HepG2 (cell line): Measurements from ENCODE around the gene ITGB1. TPM values are rescaled to one million over a fixed set of nuclear protein-coding genes. Genes with fewer than 3 reads are reported as not detected.

Experiments
- ATAC-seq: fragments of 200-7000 bp; cut with Tn5 transposase; 3 replicates; pipeline ENCODE4 v1.9.1; 2020; ENCODE audit warnings: mild to moderate bottlenecking, moderate library complexity
- BruUV-seq: library from RNA; stranded (reverse); fragments of 400-500 nt; replicated peaks from 2 replicates; lab custom pipeline; 2021; lab: Mats Ljungman, UMichigan
- CTCF ChIA-PET: fragments of 300-600 bp; formaldehyde crosslinking; extraction: SDS; loops from one replicate; lab custom pipeline; 2021; ENCODE audit warnings: low total read pairs, inconsistent platforms, low intra/inter-chr PET ratio; lab: Yijun Ruan, JAX
- POLR2A ChIA-PET: fragments of 350-600 bp; sonication (Branson Sonifier 250); formaldehyde crosslinking; loops from one replicate; lab custom pipeline; 2020; ENCODE audit warnings: antibody characterized with exemption, inconsistent platforms; lab: Yijun Ruan, JAX
- DNase-seq: peaks from one replicate; pipeline ENCODE4 v3.0.0-alpha.2; 2015; ENCODE audit warnings: low spot score
- FAIRE-seq: peaks from 3 replicates; lab custom pipeline; 2011; peaks lifted over from hg19 to GRCh38; lab: Jason Lieb, UNC
- H2AFZ ChIP-seq: one replicate; pipeline ENCODE4 v1.6.1; 2011; ENCODE audit warnings: low read length, inconsistent platforms
- H3K27ac ChIP-seq: fragments of 300-600 bp; 3 replicates; pipeline ENCODE4 v1.8.0; 2011; ENCODE audit warnings: mixed run types, mild to moderate bottlenecking, mixed read lengths, low read length, inconsistent platforms; ENCODE audit not compliant: insufficient read depth; ENCODE audit errors: extremely low read length
- H3K27me3 ChIP-seq, 2 experiments: fragments of 200-600 bp in 1 of 2; 2 replicates in 1 of 2; 3 replicates in 1 of 2; pipeline versions ENCODE4 v1.6.0 to v1.8.0; 2011; ENCODE audit warnings: low read length in 2 of 2, mild to moderate bottlenecking in 2 of 2, moderate library complexity in 2 of 2, inconsistent platforms in 1 of 2; ENCODE audit not compliant: insufficient read depth in 2 of 2, control insufficient read depth in 1 of 2
- H3K36me3 ChIP-seq, 2 experiments: fragments of 200-600 bp in 1 of 2; replicated peaks in 1 of 2; 2 replicates in 1 of 2; 3 replicates in 1 of 2; pipeline versions ENCODE4 v1.5.1 to v1.8.0; 2011; ENCODE audit warnings: low read length in 2 of 2, inconsistent platforms in 1 of 2; ENCODE audit not compliant: insufficient read depth in 2 of 2, control insufficient read depth in 1 of 2
- H3K4me1 ChIP-seq: 2 replicates; pipeline ENCODE4 v1.5.1; 2012; ENCODE audit warnings: low read length, inconsistent platforms; ENCODE audit not compliant: insufficient read depth
- H3K4me2 ChIP-seq: 2 replicates; pipeline ENCODE4 v1.6.0; 2011; ENCODE audit warnings: low read depth, low read length, inconsistent platforms
- H3K4me3 ChIP-seq, 3 experiments: fragments of 200-600 bp in 1 of 3; sonication (generic), shearing (Covaris generic) in 1 of 3; replicated peaks in 1 of 3; 2 replicates each; pipeline ENCODE4 v1.5.1; 2011 to 2016; ENCODE audit warnings: low read length in 3 of 3, inconsistent platforms in 2 of 3, low read depth in 2 of 3, mild to moderate bottlenecking in 2 of 3, control low read depth in 1 of 3, mixed read lengths in 1 of 3; ENCODE audit not compliant: insufficient read depth in 1 of 3
- H3K79me2 ChIP-seq: one replicate; pipeline ENCODE4 v1.6.1; 2011; ENCODE audit warnings: low read length, inconsistent platforms; ENCODE audit not compliant: insufficient read depth
- H3K9ac ChIP-seq: 2 replicates; pipeline ENCODE4 v1.6.0; 2011; ENCODE audit warnings: mild to moderate bottlenecking, low read depth, low read length, inconsistent platforms; ENCODE audit not compliant: insufficient read depth
- H3K9me3 ChIP-seq: 2 replicates; pipeline ENCODE4 v1.5.1; 2012; ENCODE audit warnings: mild to moderate bottlenecking, low read length
- H4K20me1 ChIP-seq: 2 replicates; pipeline ENCODE4 v1.6.0; 2011; ENCODE audit warnings: inconsistent platforms, mild to moderate bottlenecking, low read length, moderate library complexity; ENCODE audit not compliant: insufficient read depth
- GATAD2A ChIP-seq: IDR thresholded peaks from 2 replicates; pipeline ENCODE4 v1.6.1; 2016
- ISL2 ChIP-seq: sonication (generic); formaldehyde crosslinking; IDR thresholded peaks from 2 replicates; pipeline ENCODE4 v1.5.0; 2020; ENCODE audit warnings: missing genetic modification reagents
- JUND ChIP-seq: sonication (generic); formaldehyde crosslinking; IDR thresholded peaks from 2 replicates; pipeline ENCODE4 v1.8.0; 2022; ENCODE audit warnings: mild to moderate bottlenecking, missing genetic modification reagents
- KAT2B ChIP-seq: fragments of 150-350 bp; IDR thresholded peaks from 2 replicates; pipeline ENCODE4 v1.6.1; 2014; ENCODE audit warnings: low read depth, low read length, borderline replicate concordance
- MAFK ChIP-seq, 2 experiments: IDR thresholded peaks in 1 of 2; conservative IDR thresholded peaks in 1 of 2; 2 replicates each; pipeline ENCODE4 v1.6.1; 2011; ENCODE audit warnings: improper control_type of control experiment in 2 of 2, low read length in 2 of 2
- NBN ChIP-seq: fragments of 450-650 bp; conservative IDR thresholded peaks from 2 replicates; pipeline ENCODE4 v1.6.1; 2017
- PHF21A ChIP-seq: sonication (generic); formaldehyde crosslinking; IDR thresholded peaks from 2 replicates; pipeline ENCODE4 v1.5.0; 2020; ENCODE audit warnings: mild to moderate bottlenecking, missing genetic modification reagents
- PITX1 ChIP-seq: sonication (generic); formaldehyde crosslinking; IDR thresholded peaks from 2 replicates; pipeline ENCODE4 v1.5.1; 2020; ENCODE audit warnings: mild to moderate bottlenecking, missing genetic modification reagents
- ZNF558 ChIP-seq: sonication (generic); formaldehyde crosslinking; IDR thresholded peaks from 2 replicates; pipeline ENCODE4 v1.9.0; 2022; ENCODE audit warnings: mild to moderate bottlenecking, missing genetic modification reagents, borderline replicate concordance
- whole genome bisulfite sequencing: methylation state at CpG from one replicate; pipeline ENCODE4 v1.1.6; 2017; ENCODE audit warnings: low lambda C conversion rate; 5-methylcytosine and 5-hydroxymethylcytosine counted together
- in situ Hi-C: cut with HindIII; loops from 2 replicates; pipeline ENCODE4 v1.10.0; 2017; ENCODE audit warnings: low pct_unique_long_range_greater_than_20kb; ENCODE audit not compliant: extremely low pct_ligation_motif_present
- intact Hi-C: fragments of 100-400 bp; cut with micrococcal nuclease; formaldehyde crosslinking; loops from one replicate; pipeline ENCODE4 v1.10.0; 2022; ENCODE audit not compliant: unreplicated experiment
- polyA plus RNA-seq, 8 experiments: library from polyadenylated mRNA; depleted of rRNA in 3 of 8; stranded (reverse) in 7 of 8; unstranded in 1 of 8; fragments of >200 nt; fragmentation: Illumina TruSeq in 4 of 8; extraction: Trizol in 4 of 8; gene quantifications; 2 replicates each; pipeline versions ENCODE4 v1.2.1 to v1.2.3, GENCODE V29; 2011 to 2016; ENCODE audit warnings: low read depth in 4 of 8, missing spikeins in 1 of 8, mixed read lengths in 1 of 8; ENCODE audit not compliant: insufficient read depth in 1 of 8
- total RNA-seq, 5 experiments: library from RNA; depleted of rRNA; stranded (reverse); fragments of >200 nt; fragmentation: Illumina TruSeq; extraction: Trizol; gene quantifications; 2 replicates each; pipeline ENCODE4 v1.2.3, GENCODE V29; 2016; ENCODE audit warnings: low read depth in 1 of 5
- TF ChIP-seq, protein P1 (sequence below): sonication (generic); formaldehyde crosslinking; IDR thresholded peaks from 2 replicates; pipeline ENCODE4 v1.5.0; 2020; ENCODE audit warnings: missing genetic modification reagents

The ITGB1 gene
- total and polyA plus RNA-seq, 2 of the 13 experiments (the other 11 are each of a cell fraction or from before 2014, with no cell fraction given): 190 to 204 TPM

DNA sequence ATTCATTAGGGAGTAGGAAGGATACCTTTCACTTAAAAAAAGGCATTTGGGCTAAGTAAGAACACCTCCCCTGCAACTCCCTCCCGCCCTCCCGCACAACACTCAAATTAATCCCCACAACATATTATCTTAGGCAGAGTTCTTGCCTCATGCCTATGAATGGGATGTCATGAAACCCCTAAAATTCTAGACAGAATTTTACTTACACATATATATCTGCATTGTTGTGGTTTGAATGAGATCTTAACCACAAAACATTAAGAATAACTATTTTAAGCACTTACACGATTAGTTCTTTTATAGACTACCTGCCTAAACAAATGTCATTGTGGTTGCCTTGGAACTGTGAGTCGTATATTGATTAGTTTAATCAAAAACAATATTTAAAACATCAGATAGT lies 4.5 kb upstream of the ITGB1 start:
- ChIA-PET POLR2A (no interaction called here), CTCF (no interaction called here)
- FAIRE-seq: no peak
- Histone ChIP-seq H3K4me2 (no peak overlapping the region), H3K4me3 (no peak overlapping the region), H3K9me3 (no peaks in the 10 kb centered on the region), H3K4me1 (peaks cover 28% of the 10 kb centered on the region), H3K9ac (no peak overlapping the region), H3K79me2 (peaks cover 22% of the 10 kb centered on the region), H2AFZ (no peak overlapping the region), H3K36me3 (no peaks in the 10 kb centered on the region), H3K27me3 (no peaks in the 10 kb centered on the region; a peak in 1 of 5 replicates), H4K20me1 (no peaks in the 10 kb centered on the region; the same call in 1 of the 2 replicates), H3K27ac (no peak overlapping the region)
- WGBS: 97% methylated on average over 4 of the region's 4 CpGs
- BruUV-seq: no TSS peak
- in situ Hi-C loops: no loop called here
- TF ChIP-seq GATAD2A (CRISPR knock-in tag) (no peak), JUND (CRISPR knock-in tag) (no peak), ZNF558 (CRISPR knock-in tag) (no peak), PHF21A (CRISPR knock-in tag) (no peak), NBN (no peak), KAT2B (no peak), MAFK (conservative IDR thresholded peaks at IDR 0.05 in 1 of 2, IDR thresholded peaks at IDR 0.05 in 1 of 2; ENCODE audit: low read length in 2 of 2) (no peak), ISL2 (CRISPR knock-in tag) (no peak), PITX1 (CRISPR knock-in tag) (no peak)
- TF ChIP-seq, protein P1, sequence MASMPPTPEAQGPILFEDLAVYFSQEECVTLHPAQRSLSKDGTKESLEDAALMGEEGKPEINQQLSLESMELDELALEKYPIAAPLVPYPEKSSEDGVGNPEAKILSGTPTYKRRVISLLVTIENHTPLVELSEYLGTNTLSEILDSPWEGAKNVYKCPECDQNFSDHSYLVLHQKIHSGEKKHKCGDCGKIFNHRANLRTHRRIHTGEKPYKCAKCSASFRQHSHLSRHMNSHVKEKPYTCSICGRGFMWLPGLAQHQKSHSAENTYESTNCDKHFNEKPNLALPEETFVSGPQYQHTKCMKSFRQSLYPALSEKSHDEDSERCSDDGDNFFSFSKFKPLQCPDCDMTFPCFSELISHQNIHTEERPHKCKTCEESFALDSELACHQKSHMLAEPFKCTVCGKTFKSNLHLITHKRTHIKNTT: no peak
- ATAC-seq: no peak
- intact Hi-C loops: no loop called here
- DNase-seq: no peak
